K562 (cell line): Measurements from ENCODE around the gene EN1. TPM values are rescaled to one million over a fixed set of nuclear protein-coding genes. Genes with fewer than 3 reads are reported as not detected.

Source experiments
- CBX5 ChIP-seq: IDR thresholded peaks from 2 replicates; pipeline ENCODE4 v1.6.1; 2014; ENCODE audit warnings: low read depth, borderline replicate concordance
- CCAR2 ChIP-seq: fragments of 200-400 bp; formaldehyde crosslinking; IDR thresholded peaks from 2 replicates; pipeline ENCODE4 v1.6.1; 2017; ENCODE audit warnings: mild to moderate bottlenecking, low read depth, low read length
- CHCHD3 ChIP-seq: fragments of 250-450 bp; sonication (Bioruptor Pico); IDR thresholded peaks from 2 replicates; pipeline ENCODE4 v2.1.2; 2022; ENCODE audit warnings: mild to moderate bottlenecking
- GABPB2 ChIP-seq: fragments of 250-450 bp; sonication (Bioruptor Pico); conservative IDR thresholded peaks from 2 replicates; pipeline ENCODE4 v1.5.1; 2021; ENCODE audit warnings: mild to moderate bottlenecking
- GTF2E2 ChIP-seq: fragments of 200-800 bp; sonication (Bioruptor generic); IDR thresholded peaks from 2 replicates; pipeline ENCODE4 v1.6.1; 2016; ENCODE audit warnings: missing genetic modification characterization, missing compliant biosample characterization
- NR2C1 ChIP-seq, 2 experiments: fragments of 450-650 bp; IDR thresholded peaks; 2 replicates each; pipeline ENCODE4 v1.6.1; 2017; ENCODE audit warnings: mild to moderate bottlenecking in 2 of 2, antibody characterized with exemption in 1 of 2, inconsistent platforms in 1 of 2, missing compliant biosample characterization in 1 of 2, missing genetic modification characterization in 1 of 2
- POLR2G ChIP-seq: fragments of 200-400 bp; formaldehyde crosslinking; IDR thresholded peaks from 2 replicates; pipeline ENCODE4 v1.6.1; 2017; ENCODE audit warnings: low read depth, mild to moderate bottlenecking, antibody characterized with exemption, low read length, moderate library complexity
- TBL1XR1 ChIP-seq, 2 experiments: IDR thresholded peaks; 2 replicates each; pipeline ENCODE4 v1.6.1; 2012; ENCODE audit warnings: improper control_type of control experiment in 2 of 2, low read length in 2 of 2, mild to moderate bottlenecking in 1 of 2
- polyA plus RNA-seq, 8 experiments: library from polyadenylated mRNA; depleted of rRNA in 4 of 8; stranded (reverse) in 5 of 8; unstranded in 3 of 8; fragments of >200 nt; fragmentation: Nextera tagmentation in 2 of 8; fragmentation: Illumina TruSeq in 1 of 8; extraction: Ambion mirVana in 2 of 8; extraction: Trizol in 1 of 8; gene quantifications; 2 replicates each; pipeline versions ENCODE4 v1.2.1 to v1.2.3, GENCODE V29; 2011 to 2014; ENCODE audit warnings: inconsistent platforms in 1 of 8, missing spikeins in 1 of 8
- total RNA-seq, 7 experiments: library from RNA; depleted of rRNA in 6 of 7; stranded (reverse); fragments of >200 nt in 6 of 7; fragmentation: Illumina TruSeq in 2 of 7; extraction: Trizol in 2 of 7; gene quantifications; 2 replicates each; pipeline versions ENCODE4 v1.2.1 to v1.2.3, GENCODE V29; 2011 to 2021; ENCODE audit warnings: low replicate concordance in 1 of 7
- TF ChIP-seq, protein P1 (sequence below): fragments of 250-450 bp; sonication (Bioruptor Pico); IDR thresholded peaks from 2 replicates; pipeline ENCODE4 v1.5.0; 2021
- TF ChIP-seq, protein P2 (sequence below): fragments of 450-650 bp; IDR thresholded peaks from 2 replicates; pipeline ENCODE4 v1.6.1; 2018; ENCODE audit not compliant: partially characterized antibody
- TF ChIP-seq, protein P3 (sequence below): sonication (generic); formaldehyde crosslinking; IDR thresholded peaks from 2 replicates; pipeline ENCODE4 v1.8.0; 2022; ENCODE audit warnings: missing genetic modification reagents, mild to moderate bottlenecking, moderate library complexity, borderline replicate concordance
- TF ChIP-seq, protein P4 (sequence below): sonication (generic); formaldehyde crosslinking; IDR thresholded peaks from 2 replicates; pipeline ENCODE4 v1.8.0; 2022; ENCODE audit warnings: mild to moderate bottlenecking, missing genetic modification reagents
- TF ChIP-seq, protein P5 (sequence below): fragments of 250-450 bp; sonication (Bioruptor Pico); IDR thresholded peaks from 2 replicates; pipeline ENCODE4 v1.6.1; 2021; ENCODE audit warnings: mild to moderate bottlenecking
- TF ChIP-seq, protein P6 (sequence below): fragments of 200-400 bp; formaldehyde crosslinking; IDR thresholded peaks from 2 replicates; pipeline ENCODE4 v1.6.1; 2017; ENCODE audit warnings: mild to moderate bottlenecking, low read depth, low read length, moderate library complexity
- TF ChIP-seq, protein P7 (sequence below): fragments of 450-650 bp; IDR thresholded peaks from 2 replicates; pipeline ENCODE4 v1.6.1; 2016; ENCODE audit warnings: borderline replicate concordance

Gene EN1
- total and polyA plus RNA-seq, 9 of the 15 experiments (the other 6 are each of a cell fraction or from before 2014, with no cell fraction given), result 0.06 to 2.0 (median 0.51) TPM

DNA sequence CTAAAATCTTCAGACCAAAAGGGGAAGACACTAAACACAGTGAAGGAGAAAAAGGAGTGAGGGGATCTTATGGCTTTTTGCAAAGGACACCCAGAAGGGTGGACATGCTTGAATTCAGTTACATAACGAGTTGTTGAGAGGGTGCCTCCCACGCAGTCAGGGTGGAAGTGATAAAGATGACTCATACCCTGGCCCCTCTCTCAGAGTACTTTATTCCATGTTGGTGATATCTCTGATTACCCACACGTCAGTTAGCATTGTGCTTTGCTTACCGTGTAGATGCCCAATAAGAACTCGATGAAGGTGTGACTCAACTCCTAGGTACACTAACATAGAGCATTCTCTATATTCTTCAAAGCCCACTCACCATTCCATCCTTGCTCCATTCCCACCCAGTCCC lies 44.4 kb downstream of the EN1 start (continued):
- TF ChIP-seq, protein P1, sequence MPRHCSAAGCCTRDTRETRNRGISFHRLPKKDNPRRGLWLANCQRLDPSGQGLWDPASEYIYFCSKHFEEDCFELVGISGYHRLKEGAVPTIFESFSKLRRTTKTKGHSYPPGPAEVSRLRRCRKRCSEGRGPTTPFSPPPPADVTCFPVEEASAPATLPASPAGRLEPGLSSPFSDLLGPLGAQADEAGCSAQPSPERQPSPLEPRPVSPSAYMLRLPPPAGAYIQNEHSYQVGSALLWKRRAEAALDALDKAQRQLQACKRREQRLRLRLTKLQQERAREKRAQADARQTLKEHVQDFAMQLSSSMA (CRISPR knock-in tag), result no peak
- no peak for TF ChIP-seq GTF2E2 (tag)
- TF ChIP-seq NR2C1 (IDR thresholded peaks at IDR 0.05), result no peak
- no peak for TF ChIP-seq NR2C1 (tag; IDR thresholded peaks at IDR 0.05)
- TF ChIP-seq, protein P2, sequence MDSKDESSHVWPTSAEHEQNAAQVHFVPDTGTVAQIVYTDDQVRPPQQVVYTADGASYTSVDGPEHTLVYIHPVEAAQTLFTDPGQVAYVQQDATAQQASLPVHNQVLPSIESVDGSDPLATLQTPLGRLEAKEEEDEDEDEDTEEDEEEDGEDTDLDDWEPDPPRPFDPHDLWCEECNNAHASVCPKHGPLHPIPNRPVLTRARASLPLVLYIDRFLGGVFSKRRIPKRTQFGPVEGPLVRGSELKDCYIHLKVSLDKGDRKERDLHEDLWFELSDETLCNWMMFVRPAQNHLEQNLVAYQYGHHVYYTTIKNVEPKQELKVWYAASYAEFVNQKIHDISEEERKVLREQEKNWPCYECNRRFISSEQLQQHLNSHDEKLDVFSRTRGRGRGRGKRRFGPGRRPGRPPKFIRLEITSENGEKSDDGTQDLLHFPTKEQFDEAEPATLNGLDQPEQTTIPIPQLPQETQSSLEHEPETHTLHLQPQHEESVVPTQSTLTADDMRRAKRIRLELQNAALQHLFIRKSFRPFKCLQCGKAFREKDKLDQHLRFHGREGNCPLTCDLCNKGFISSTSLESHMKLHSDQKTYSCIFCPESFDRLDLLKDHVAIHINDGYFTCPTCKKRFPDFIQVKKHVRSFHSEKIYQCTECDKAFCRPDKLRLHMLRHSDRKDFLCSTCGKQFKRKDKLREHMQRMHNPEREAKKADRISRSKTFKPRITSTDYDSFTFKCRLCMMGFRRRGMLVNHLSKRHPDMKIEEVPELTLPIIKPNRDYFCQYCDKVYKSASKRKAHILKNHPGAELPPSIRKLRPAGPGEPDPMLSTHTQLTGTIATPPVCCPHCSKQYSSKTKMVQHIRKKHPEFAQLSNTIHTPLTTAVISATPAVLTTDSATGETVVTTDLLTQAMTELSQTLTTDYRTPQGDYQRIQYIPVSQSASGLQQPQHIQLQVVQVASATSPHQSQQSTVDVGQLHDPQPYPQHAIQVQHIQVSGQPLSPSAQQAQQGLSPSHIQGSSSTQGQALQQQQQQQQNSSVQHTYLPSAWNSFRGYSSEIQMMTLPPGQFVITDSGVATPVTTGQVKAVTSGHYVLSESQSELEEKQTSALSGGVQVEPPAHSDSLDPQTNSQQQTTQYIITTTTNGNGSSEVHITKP, result peak; percentile 82
- TF ChIP-seq, protein P3, sequence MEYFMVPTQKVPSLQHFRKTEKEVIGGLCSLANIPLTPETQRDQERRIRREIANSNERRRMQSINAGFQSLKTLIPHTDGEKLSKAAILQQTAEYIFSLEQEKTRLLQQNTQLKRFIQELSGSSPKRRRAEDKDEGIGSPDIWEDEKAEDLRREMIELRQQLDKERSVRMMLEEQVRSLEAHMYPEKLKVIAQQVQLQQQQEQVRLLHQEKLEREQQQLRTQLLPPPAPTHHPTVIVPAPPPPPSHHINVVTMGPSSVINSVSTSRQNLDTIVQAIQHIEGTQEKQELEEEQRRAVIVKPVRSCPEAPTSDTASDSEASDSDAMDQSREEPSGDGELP (CRISPR knock-in tag), result no peak
- TF ChIP-seq TBL1XR1 (IDR thresholded peaks at IDR 0.05; ENCODE audit: low read length in 2 of 2), result peak; percentile 82 to 91; a peak in 3 of 4 replicates
- TF ChIP-seq, protein P4, sequence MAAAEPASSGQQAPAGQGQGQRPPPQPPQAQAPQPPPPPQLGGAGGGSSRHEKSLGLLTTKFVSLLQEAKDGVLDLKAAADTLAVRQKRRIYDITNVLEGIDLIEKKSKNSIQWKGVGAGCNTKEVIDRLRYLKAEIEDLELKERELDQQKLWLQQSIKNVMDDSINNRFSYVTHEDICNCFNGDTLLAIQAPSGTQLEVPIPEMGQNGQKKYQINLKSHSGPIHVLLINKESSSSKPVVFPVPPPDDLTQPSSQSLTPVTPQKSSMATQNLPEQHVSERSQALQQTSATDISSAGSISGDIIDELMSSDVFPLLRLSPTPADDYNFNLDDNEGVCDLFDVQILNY, result no peak
- TF ChIP-seq, protein P5, sequence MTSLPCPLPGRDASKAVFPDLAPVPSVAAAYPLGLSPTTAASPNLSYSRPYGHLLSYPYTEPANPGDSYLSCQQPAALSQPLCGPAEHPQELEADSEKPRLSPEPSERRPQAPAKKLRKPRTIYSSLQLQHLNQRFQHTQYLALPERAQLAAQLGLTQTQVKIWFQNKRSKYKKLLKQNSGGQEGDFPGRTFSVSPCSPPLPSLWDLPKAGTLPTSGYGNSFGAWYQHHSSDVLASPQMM (CRISPR knock-in tag), result no peak
- no peak for TF ChIP-seq GABPB2 (CRISPR knock-in tag)
- TF ChIP-seq POLR2G, result no peak
- no peak for TF ChIP-seq CHCHD3 (CRISPR knock-in tag)
- no peak for TF ChIP-seq CBX5
- TF ChIP-seq CCAR2, result no peak
- TF ChIP-seq, protein P6, sequence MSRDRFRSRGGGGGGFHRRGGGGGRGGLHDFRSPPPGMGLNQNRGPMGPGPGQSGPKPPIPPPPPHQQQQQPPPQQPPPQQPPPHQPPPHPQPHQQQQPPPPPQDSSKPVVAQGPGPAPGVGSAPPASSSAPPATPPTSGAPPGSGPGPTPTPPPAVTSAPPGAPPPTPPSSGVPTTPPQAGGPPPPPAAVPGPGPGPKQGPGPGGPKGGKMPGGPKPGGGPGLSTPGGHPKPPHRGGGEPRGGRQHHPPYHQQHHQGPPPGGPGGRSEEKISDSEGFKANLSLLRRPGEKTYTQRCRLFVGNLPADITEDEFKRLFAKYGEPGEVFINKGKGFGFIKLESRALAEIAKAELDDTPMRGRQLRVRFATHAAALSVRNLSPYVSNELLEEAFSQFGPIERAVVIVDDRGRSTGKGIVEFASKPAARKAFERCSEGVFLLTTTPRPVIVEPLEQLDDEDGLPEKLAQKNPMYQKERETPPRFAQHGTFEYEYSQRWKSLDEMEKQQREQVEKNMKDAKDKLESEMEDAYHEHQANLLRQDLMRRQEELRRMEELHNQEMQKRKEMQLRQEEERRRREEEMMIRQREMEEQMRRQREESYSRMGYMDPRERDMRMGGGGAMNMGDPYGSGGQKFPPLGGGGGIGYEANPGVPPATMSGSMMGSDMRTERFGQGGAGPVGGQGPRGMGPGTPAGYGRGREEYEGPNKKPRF, result no peak
- TF ChIP-seq, protein P7, sequence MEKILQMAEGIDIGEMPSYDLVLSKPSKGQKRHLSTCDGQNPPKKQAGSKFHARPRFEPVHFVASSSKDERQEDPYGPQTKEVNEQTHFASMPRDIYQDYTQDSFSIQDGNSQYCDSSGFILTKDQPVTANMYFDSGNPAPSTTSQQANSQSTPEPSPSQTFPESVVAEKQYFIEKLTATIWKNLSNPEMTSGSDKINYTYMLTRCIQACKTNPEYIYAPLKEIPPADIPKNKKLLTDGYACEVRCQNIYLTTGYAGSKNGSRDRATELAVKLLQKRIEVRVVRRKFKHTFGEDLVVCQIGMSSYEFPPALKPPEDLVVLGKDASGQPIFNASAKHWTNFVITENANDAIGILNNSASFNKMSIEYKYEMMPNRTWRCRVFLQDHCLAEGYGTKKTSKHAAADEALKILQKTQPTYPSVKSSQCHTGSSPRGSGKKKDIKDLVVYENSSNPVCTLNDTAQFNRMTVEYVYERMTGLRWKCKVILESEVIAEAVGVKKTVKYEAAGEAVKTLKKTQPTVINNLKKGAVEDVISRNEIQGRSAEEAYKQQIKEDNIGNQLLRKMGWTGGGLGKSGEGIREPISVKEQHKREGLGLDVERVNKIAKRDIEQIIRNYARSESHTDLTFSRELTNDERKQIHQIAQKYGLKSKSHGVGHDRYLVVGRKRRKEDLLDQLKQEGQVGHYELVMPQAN, result no peak
